Ovary (tissue), 9 donors: ENCODE results near the gene TMEM140. TPM values are rescaled to one million over a fixed set of nuclear protein-coding genes. Genes with fewer than 3 reads are reported as not detected.

ENCODE experiments used
- DNase-seq, 5 donors: peaks; one replicate each; pipeline ENCODE4 v3.0.0-alpha.2; 2019 to 2020
- H3K27ac ChIP-seq, 2 donors: fragments of 200-600 bp; one replicate each; pipeline versions ENCODE4 v1.5.1 to v1.8.0; 2019 to 2022
- H3K27me3 ChIP-seq: fragments of 200-600 bp; one replicate; pipeline ENCODE4 v1.8.0; 2022
- H3K36me3 ChIP-seq: fragments of 200-600 bp; sonication (generic); one replicate; pipeline ENCODE4 v1.5.1; 2019
- H3K4me1 ChIP-seq: one replicate; pipeline ENCODE4 v1.8.1; 2013; ENCODE audit warnings: mild to moderate bottlenecking, moderate library complexity; ENCODE audit not compliant: insufficient read depth
- H3K4me3 ChIP-seq: fragments of 200-600 bp; sonication (generic); one replicate; pipeline ENCODE4 v1.5.1; 2017
- H3K9me3 ChIP-seq, 2 donors: fragments of 200-600 bp in 1 of 2; sonication (generic) in 1 of 2; one replicate each; pipeline versions ENCODE4 v1.5.1 to v1.8.1; 2013 to 2019; ENCODE audit warnings: mild to moderate bottlenecking in 1 of 2, moderate library complexity in 1 of 2
- CTCF ChIP-seq, 3 donors: fragments of 450-650 bp in 2 of 3; fragments of 200-600 bp in 1 of 3; IDR thresholded peaks; one replicate each; pipeline versions ENCODE4 v1.5.1 to v1.8.0; 2016 to 2022; ENCODE audit warnings: antibody characterized with exemption in 3 of 3, mild to moderate bottlenecking in 1 of 3
- EP300 ChIP-seq: sonication (generic); formaldehyde crosslinking; IDR thresholded peaks from one replicate; pipeline ENCODE4 v1.6.1; 2017; ENCODE audit warnings: antibody characterized with exemption
- POLR2A ChIP-seq: fragments of 450-650 bp; IDR thresholded peaks from one replicate; pipeline ENCODE4 v1.6.1; 2017; ENCODE audit warnings: antibody characterized with exemption, mild to moderate bottlenecking, moderate library complexity
- WGBS, 3 donors: extraction: QIAGEN DNeasy Blood & Tissue Kit in 1 of 3; methylation state at CpG; one replicate each; pipeline versions ENCODE4 v1.1.5 to v1.1.7; 2013 to 2017; 5-methylcytosine and 5-hydroxymethylcytosine counted together
- intact Hi-C, 4 donors: fragments of 100-400 bp; cut with DNase I; formaldehyde crosslinking; loops; one replicate each; pipeline versions ENCODE4 v1.11.0 to v1.15.1; 2022 to 2023
- polyA plus RNA-seq, 2 donors: library from polyadenylated mRNA; stranded (reverse); fragments of 200-250 nt in 1 of 2; fragments of 350-450 nt in 1 of 2; fragmentation: Illumina TruSeq in 1 of 2; extraction: RNeasy Lipid Tissue Mini Kit (QIAGEN cat#74804) in 1 of 2; gene quantifications; one replicate each; pipeline ENCODE4 v1.2.3, GENCODE V29; 2013 to 2014
- total RNA-seq, 7 donors: library from RNA; depleted of rRNA in 2 of 7; stranded (reverse); fragments of >200 nt in 2 of 7; fragmentation: NEBNext Ultra II Directional in 3 of 7; extraction: Animal tissue kit (Norgen Biotek cat#: 25700) in 3 of 7; gene quantifications; one replicate each; pipeline versions ENCODE4 v1.1.0 to v1.2.4, GENCODE V29; 2016 to 2023
- donor health status: DM: no; HTN: no; CAD: no; lungs with moderate emphysema.
- donor health status: DM: no; HTN: no; CAD: no.
- donor health status: Bipolar disorder and iron deficiency.
- donor health status: DM: yes; HTN: yes; CAD: no.
- donor health status: DM: no; HTN: no; CAD: no.
- donor health status: DM: yes; HTN: yes; CAD: no.

The TMEM140 gene
- total and polyA plus RNA-seq, 9 donors: 5.9 to 25.0 (median 8.5) TPM

DNA sequence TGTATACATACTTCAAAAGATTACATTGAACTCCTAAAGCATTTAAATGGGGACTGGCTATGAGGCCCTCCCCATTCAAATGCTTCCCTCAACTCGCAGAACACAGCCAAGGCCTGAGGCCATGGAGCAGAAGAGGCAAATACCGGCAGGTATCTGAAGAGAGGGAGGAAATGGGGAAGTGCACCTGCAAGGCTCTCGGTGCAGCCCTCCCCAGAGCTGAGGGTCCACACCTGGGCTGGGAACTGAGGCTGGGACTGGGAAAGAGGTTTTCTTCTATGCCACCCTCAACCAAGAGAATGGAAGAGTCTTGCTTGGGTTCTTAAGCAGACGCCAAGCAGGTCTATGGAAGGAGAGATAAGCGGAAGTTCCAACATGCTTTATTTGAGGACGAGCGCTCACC is 35.6 kb downstream of the TMEM140 start:
- H3K27ac ChIP-seq: no peak overlapping the region
- TF ChIP-seq CTCF (IDR thresholded peaks at IDR 0.05) (no peak), POLR2A (no peak), EP300 (no peak)
- H3K4me1 ChIP-seq: no peaks in the 10 kb centered on the region
- no peaks in the 10 kb centered on the region for H3K27me3 ChIP-seq
- WGBS, 3 donors: 95 to 97% (median 97%) methylated on average over 7 of the region's 7 CpGs
- no peak overlapping the region for H3K4me3 ChIP-seq
- intact Hi-C loops: no loop called here
- H3K9me3 ChIP-seq: no peaks in the 10 kb centered on the region
- no peak for DNase-seq
- H3K36me3 ChIP-seq: no peaks in the 10 kb centered on the region

- no peak overlapping the region for H3K4me3 ChIP-seq
- WGBS, 3 donors: 91 to 97% (median 93%) methylated on average over 5 of the region's 5 CpGs
Observed at GRCh38 chr7:135184254-135184841, 36.5 kb downstream of the TMEM140 start.

GRCh38 chr7:135185471-135186260 is 37.8 kb downstream of the TMEM140 start:
- TF ChIP-seq EP300: no peak
- no peak for TF ChIP-seq CTCF (IDR thresholded peaks at IDR 0.05)
- TF ChIP-seq POLR2A: no peak
- no peaks in the 10 kb centered on the region for H3K27me3 ChIP-seq

More at GRCh38 chr7:135184254-135184841, 36.5 kb downstream of the TMEM140 start:
- Histone ChIP-seq H3K4me1 (no peaks in the 10 kb centered on the region), H3K27ac (no peak overlapping the region), H3K36me3 (no peaks in the 10 kb centered on the region), H3K9me3 (no peaks in the 10 kb centered on the region), H3K27me3 (no peaks in the 10 kb centered on the region)
- TF ChIP-seq CTCF (IDR thresholded peaks at IDR 0.05) (no peak), EP300 (no peak), POLR2A (no peak)
- intact Hi-C loops: no loop called here
- DNase-seq: no peak

DNA sequence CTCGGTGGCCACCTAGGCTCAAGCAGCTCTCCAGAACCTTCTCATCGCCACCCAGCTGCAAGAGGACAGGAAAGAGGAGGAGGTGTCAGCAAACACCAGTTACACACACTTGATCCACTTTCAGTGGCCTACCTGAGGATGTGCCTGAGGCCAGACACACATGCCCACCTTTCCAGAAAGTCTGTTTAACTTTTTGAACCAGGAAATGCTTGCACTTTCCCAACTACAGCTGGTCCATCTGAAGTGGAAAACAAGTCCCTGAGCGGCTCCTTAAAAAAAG is 38.3 kb downstream of the TMEM140 start:
- H3K27me3 ChIP-seq: no peaks in the 10 kb centered on the region
- H3K27ac ChIP-seq: no peak overlapping the region
- 96 to 98% (median 96%) methylated on average over 3 of the region's 3 CpGs for WGBS, 3 donors
- DNase-seq: no peak
- no peaks in the 10 kb centered on the region for H3K9me3 ChIP-seq
- H3K36me3 ChIP-seq: no peaks in the 10 kb centered on the region
- H3K4me1 ChIP-seq: no peaks in the 10 kb centered on the region
- TF ChIP-seq EP300 (no peak), POLR2A (no peak), CTCF (IDR thresholded peaks at IDR 0.05) (no peak)
- intact Hi-C loops: no loop called here
- no peak overlapping the region for H3K4me3 ChIP-seq

More at GRCh38 chr7:135185471-135186260, 37.8 kb downstream of the TMEM140 start:
- H3K9me3 ChIP-seq: no peaks in the 10 kb centered on the region
- no peaks in the 10 kb centered on the region for H3K4me1 ChIP-seq
- H3K27ac ChIP-seq: no peak overlapping the region
- H3K4me3 ChIP-seq: no peak overlapping the region
- 81 to 85% (median 83%) methylated on average over 7 of the region's 7 CpGs for WGBS, 3 donors
- intact Hi-C loops: no loop called here
- DNase-seq: peak in 1 of 5 donors; percentile 6
- no peaks in the 10 kb centered on the region for H3K36me3 ChIP-seq
